Measurements from ENCODE around the gene SLC17A3. TPM values are rescaled to one million over a fixed set of nuclear protein-coding genes. Genes with fewer than 3 reads are reported as not detected.

Gene SLC17A3
- total and polyA plus RNA-seq, 10 of the 15 experiments (the other 5 are each of a cell fraction or from before 2014, with no cell fraction given) = not detected

- no peaks in the 10 kb centered on the region for H4K20me1 ChIP-seq (ENCODE audit: control insufficient read depth, insufficient read depth)
- POLR2A ChIA-PET = no interaction called here
- DNase-seq (ENCODE audit: low read depth, low spot score) (no peak), FAIRE-seq (no peak), ATAC-seq (no peak)
- no peaks in the 10 kb centered on the region for H3K36me3 ChIP-seq (ENCODE audit: control insufficient read depth in 2 of 2, insufficient read depth in 2 of 2, low read length in 1 of 2)
- H3K9me3 ChIP-seq (replicated peaks; ENCODE audit: control insufficient read depth, insufficient read depth, low read length) = no peaks in the 10 kb centered on the region
- H3K9ac ChIP-seq (ENCODE audit: control insufficient read depth, insufficient read depth, low read length) = no peak overlapping the region
- no peak overlapping the region for H3K4me2 ChIP-seq (ENCODE audit: control insufficient read depth, insufficient read depth)
- no peaks in the 10 kb centered on the region; a peak in 1 of 4 replicates for H3K27me3 ChIP-seq (replicated peaks in 1 of 2; ENCODE audit: control insufficient read depth in 2 of 2, insufficient read depth in 2 of 2, low read length in 1 of 2)
- BruUV-seq (replicated peaks) = no TSS peak
- SMC1A ChIA-PET (ENCODE audit: uncharacterized antibody, unreplicated experiment) = no interaction called here
- no peak overlapping the region for H3K27ac ChIP-seq (ENCODE audit: control insufficient read depth, insufficient read depth)
- no peak for TF ChIP-seq NFYB (IDR thresholded peaks at IDR 0.05; ENCODE audit: insufficient read depth, low read depth, low read length)
- TF ChIP-seq RELA (IDR thresholded peaks at IDR 0.05; ENCODE audit: borderline replicate concordance, partially characterized antibody) = no peak
- no peak for TF ChIP-seq CBX3 (IDR thresholded peaks at IDR 0.05; ENCODE audit: borderline replicate concordance, low read depth)
- no peak for TF ChIP-seq NRF1 (conservative IDR thresholded peaks at IDR 0.05; ENCODE audit: low read depth, low read length)
- no peak for TF ChIP-seq ZZZ3 (IDR thresholded peaks at IDR 0.05; ENCODE audit: control insufficient read depth, insufficient read length, low read depth)
- TF ChIP-seq ESRRA (IDR thresholded peaks at IDR 0.05; ENCODE audit: low read length) = no peak
- H3K79me2 ChIP-seq (ENCODE audit: control insufficient read depth, insufficient read depth, low read length) = no peaks in the 10 kb centered on the region
- no peaks in the 10 kb centered on the region for H3K4me1 ChIP-seq (ENCODE audit: control insufficient read depth, insufficient read depth, low read length)
- RAD21 ChIA-PET (ENCODE audit: unreplicated experiment) = interaction anchor here (0.5 kb wide), 1 partner anchor 581 kb away, joined by 3 read pairs; no protein-coding TSS in a partner anchor
- H3K4me3 ChIP-seq = no peak overlapping the region
- intact Hi-C loops (cut with micrococcal nuclease; ENCODE audit: unreplicated experiment) = no loop called here
- CTCF ChIA-PET = no interaction called here
- in situ Hi-C loops (cut with MboI) = no loop called here
- H2AFZ ChIP-seq (ENCODE audit: control insufficient read depth, low read depth, low read length) = no peak overlapping the region
Observed at GRCh38 chr6:25921525-25922203, 47.6 kb upstream of the SLC17A3 start.

GRCh38 chr6:25919657-25920056 lies 45.6 kb upstream of the SLC17A3 start:
- ChIA-PET RAD21 (ENCODE audit: unreplicated experiment) (no interaction called here), CTCF (interaction anchor here (0.6 to 1.2 kb wide), 3 partner anchors 83 to 661 kb away, joined by 3 to 4 read pairs (median 3); no protein-coding TSS in a partner anchor), SMC1A (ENCODE audit: uncharacterized antibody, unreplicated experiment) (interaction anchor here (1.2 kb wide), 1 partner anchor 16 kb away, joined by 3 read pairs; no protein-coding TSS in a partner anchor), POLR2A (no interaction called here)
- no peaks in the 10 kb centered on the region for H4K20me1 ChIP-seq (ENCODE audit: control insufficient read depth, insufficient read depth)
- no peak for TF ChIP-seq SPI1 (IDR thresholded peaks at IDR 0.05; ENCODE audit: borderline replicate concordance, insufficient read depth, low read depth, low read length)
- TF ChIP-seq CEBPZ (IDR thresholded peaks at IDR 0.05; ENCODE audit: low read depth, low read length) = no peak
- no peak for TF ChIP-seq USF2 (IDR thresholded peaks at IDR 0.05; ENCODE audit: borderline replicate concordance, low read depth, low read length)
- H3K4me2 ChIP-seq (ENCODE audit: control insufficient read depth, insufficient read depth) = no peak overlapping the region
- FAIRE-seq (no peak), ATAC-seq (no peak), DNase-seq (ENCODE audit: low read depth, low spot score) (no peak)
- H2AFZ ChIP-seq (ENCODE audit: control insufficient read depth, low read depth, low read length) = no peak overlapping the region
- no peaks in the 10 kb centered on the region for H3K4me1 ChIP-seq (ENCODE audit: control insufficient read depth, insufficient read depth, low read length)
- no peaks in the 10 kb centered on the region for H3K9me3 ChIP-seq (replicated peaks; ENCODE audit: control insufficient read depth, insufficient read depth, low read length)
- 50% methylated on average over 2 of the region's 5 CpGs for WGBS (ENCODE audit: insufficient coverage, insufficient replicate concordance, low lambda C conversion rate, missing lambda C conversion rate)
- no peak overlapping the region for H3K9ac ChIP-seq (ENCODE audit: control insufficient read depth, insufficient read depth, low read length)
- H3K4me3 ChIP-seq = no peak overlapping the region
- in situ Hi-C loops (cut with MboI) = no loop called here
- BruUV-seq (replicated peaks) = no TSS peak
- H3K27ac ChIP-seq (ENCODE audit: control insufficient read depth, insufficient read depth) = no peak overlapping the region
- H3K27me3 ChIP-seq (replicated peaks in 1 of 2; ENCODE audit: control insufficient read depth in 2 of 2, insufficient read depth in 2 of 2, low read length in 1 of 2) = no peaks in the 10 kb centered on the region
- no peaks in the 10 kb centered on the region for H3K79me2 ChIP-seq (ENCODE audit: control insufficient read depth, insufficient read depth, low read length)
- no peaks in the 10 kb centered on the region for H3K36me3 ChIP-seq (ENCODE audit: control insufficient read depth in 2 of 2, insufficient read depth in 2 of 2, low read length in 1 of 2)
- intact Hi-C loops (cut with micrococcal nuclease; ENCODE audit: unreplicated experiment) = no loop called here
